DOHH2 (cell line): ENCODE data around the gene EML6.

Experiments
- H3F3A ChIP-seq: fragments of 200-600 bp; sonication (generic), shearing (Covaris generic); 2 replicates; pipeline ENCODE4 v1.6.0; 2016; ENCODE audit warnings: antibody characterized with exemption, mild to moderate bottlenecking; ENCODE audit not compliant: control insufficient read depth, insufficient read depth
- H3K27ac ChIP-seq: fragments of 200-600 bp; sonication (generic); 2 replicates; pipeline ENCODE4 v1.5.1; 2014; ENCODE audit warnings: low read depth, mild to moderate bottlenecking, low read length, moderate library complexity
- H3K27me3 ChIP-seq: fragments of 200-600 bp; sonication (generic); 2 replicates; pipeline ENCODE4 v1.6.1; 2014; ENCODE audit warnings: mild to moderate bottlenecking, low read length, mixed read lengths; ENCODE audit not compliant: control insufficient read depth
- H3K36me3 ChIP-seq: fragments of 200-600 bp; sonication (generic); 2 replicates; pipeline ENCODE4 v1.6.1; 2014; ENCODE audit warnings: mild to moderate bottlenecking, low read length, moderate library complexity, mixed read lengths; ENCODE audit not compliant: control insufficient read depth
- H3K4me1 ChIP-seq: fragments of 200-600 bp; sonication (generic); 2 replicates; pipeline ENCODE4 v1.6.1; 2014; ENCODE audit warnings: mild to moderate bottlenecking, low read length, mixed read lengths; ENCODE audit not compliant: control insufficient read depth
- H3K4me2 ChIP-seq: fragments of 200-600 bp; sonication (generic); 2 replicates; pipeline ENCODE4 v1.6.0; 2014; ENCODE audit warnings: mild to moderate bottlenecking, low read length, moderate library complexity
- H3K4me3 ChIP-seq: fragments of 200-600 bp; sonication (generic); 2 replicates; pipeline ENCODE4 v1.5.1; 2014; ENCODE audit warnings: mild to moderate bottlenecking, low read length, mixed read lengths
- H3K79me2 ChIP-seq: fragments of 200-600 bp; sonication (generic); 2 replicates; pipeline ENCODE4 v1.6.1; 2014; ENCODE audit warnings: mild to moderate bottlenecking, low read length, mixed read lengths; ENCODE audit not compliant: control insufficient read depth
- H3K9me2 ChIP-seq: fragments of 200-600 bp; sonication (generic); replicated peaks from 2 replicates; pipeline ENCODE4 v1.6.1; 2014; ENCODE audit warnings: mild to moderate bottlenecking, low read length, mixed read lengths; ENCODE audit not compliant: control insufficient read depth
- H3K9me3 ChIP-seq: fragments of 200-600 bp; sonication (generic); 2 replicates; pipeline ENCODE4 v1.6.1; 2014; ENCODE audit warnings: antibody characterized with exemption, low read length, mixed read lengths; ENCODE audit not compliant: control insufficient read depth, insufficient read depth
- H4K20me1 ChIP-seq: fragments of 200-600 bp; sonication (generic); 2 replicates; pipeline ENCODE4 v1.6.0; 2014; ENCODE audit warnings: low read depth, mild to moderate bottlenecking, antibody characterized with exemption, low read length, moderate library complexity; ENCODE audit not compliant: control insufficient read depth, insufficient read depth
- CTCF ChIP-seq: fragments of 200-600 bp; sonication (generic); IDR thresholded peaks from one replicate; pipeline ENCODE4 v1.5.1; 2014; ENCODE audit warnings: antibody characterized with exemption, mild to moderate bottlenecking, low read depth, low read length; ENCODE audit not compliant: poor library complexity, severe bottlenecking
- EZH2phosphoT487 ChIP-seq: fragments of 200-600 bp; sonication (generic); IDR thresholded peaks from 2 replicates; pipeline ENCODE4 v1.6.1; 2017; ENCODE audit warnings: borderline replicate concordance, mild to moderate bottlenecking, antibody characterized with exemption, low read length, moderate library complexity, mixed read lengths

Gene EML6

DNA sequence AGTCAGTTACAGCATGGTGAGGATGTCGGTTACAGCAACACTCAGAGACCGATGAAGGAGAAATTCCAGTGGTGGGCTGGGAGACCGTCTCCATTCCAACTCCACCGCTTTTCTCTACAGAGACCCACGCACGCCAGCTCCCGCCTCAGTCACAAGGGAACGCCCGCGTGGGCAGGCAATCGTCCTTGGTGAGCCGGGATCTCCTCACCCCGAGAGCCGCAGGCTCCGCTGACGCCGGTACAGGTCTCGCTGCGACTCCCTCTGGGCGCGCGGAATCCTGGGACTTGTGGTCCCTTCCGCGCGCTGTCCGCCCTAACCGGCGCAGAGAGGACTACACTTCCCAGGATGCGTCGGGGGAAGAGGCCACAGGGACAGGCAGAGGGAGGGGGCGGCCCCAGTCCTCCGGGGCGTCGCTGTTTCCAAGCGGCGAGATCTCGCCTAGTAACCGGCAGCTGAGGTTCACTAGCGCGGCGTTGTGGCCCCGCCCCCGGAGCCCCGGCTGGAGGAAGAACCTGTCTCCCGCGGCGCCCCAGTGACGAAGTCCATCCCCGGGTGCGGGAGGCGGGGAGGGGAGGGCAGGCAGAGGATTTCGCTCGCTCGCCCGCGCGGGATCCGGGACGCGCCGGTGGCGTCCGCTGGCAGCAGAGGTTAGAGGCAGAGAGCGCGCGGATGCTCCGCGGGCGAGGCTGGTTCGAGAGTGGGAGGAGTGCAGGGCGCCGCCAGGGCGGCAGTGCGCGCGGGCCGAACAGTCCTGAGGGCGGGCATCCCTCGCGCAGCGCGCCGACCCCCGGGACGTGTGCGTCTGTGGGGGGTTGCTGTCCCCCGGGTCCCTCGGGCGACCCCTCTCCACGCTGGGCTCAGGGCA, at the start of gene EML6:
Gene EML6, plus strand, starts transcription at position 532 of the 865 bp plus-strand sequence. CDS start 1,400 bp downstream, outside the sequence.
- TF ChIP-seq EZH2phosphoT487 (no peak), CTCF (peak; percentile 48)

GRCh38 chr2:54675281-54675680, 48.2 kb upstream of the EML6 start:
- Histone ChIP-seq H3K36me3 (no peaks in the 10 kb centered on the region), H3K4me2 (no peak overlapping the region), H3K27ac (no peak overlapping the region), H4K20me1 (no peaks in the 10 kb centered on the region), H3K9me2 (no peaks in the 10 kb centered on the region), H3F3A (no peaks in the 10 kb centered on the region), H3K79me2 (no peaks in the 10 kb centered on the region), H3K4me1 (peaks cover 23% of the 10 kb centered on the region), H3K9me3 (no peaks in the 10 kb centered on the region), H3K4me3 (no peak overlapping the region), H3K27me3 (0 out of 2 replicates have a peak, but pooled peaks cover 3% of the 10 kb centered on the region)
- no peak for TF ChIP-seq EZH2phosphoT487
- TF ChIP-seq CTCF = no peak

More for the DNA sequence above, at the start of gene EML6:
- H3K4me1 ChIP-seq = peaks cover 54% of the 10 kb centered on the region
- H3K36me3 ChIP-seq = peaks cover 34% of the 10 kb centered on the region
- H3K4me3 ChIP-seq = peak within 1 kb of the TSS; percentile 76
- H3K27me3 ChIP-seq = no peaks in the 10 kb centered on the region
- H3K9me2 ChIP-seq = no peaks in the 10 kb centered on the region
- H3F3A ChIP-seq = peaks cover 11% of the 10 kb centered on the region
- H3K27ac ChIP-seq = peak within 1 kb of the TSS; percentile 69
- no peaks in the 10 kb centered on the region for H4K20me1 ChIP-seq
- H3K4me2 ChIP-seq = peak within 1 kb of the TSS; percentile 88
- H3K9me3 ChIP-seq = no peaks in the 10 kb centered on the region; the same call in 1 of the 2 replicates
- H3K79me2 ChIP-seq = peaks cover 53% of the 10 kb centered on the region

DNA sequence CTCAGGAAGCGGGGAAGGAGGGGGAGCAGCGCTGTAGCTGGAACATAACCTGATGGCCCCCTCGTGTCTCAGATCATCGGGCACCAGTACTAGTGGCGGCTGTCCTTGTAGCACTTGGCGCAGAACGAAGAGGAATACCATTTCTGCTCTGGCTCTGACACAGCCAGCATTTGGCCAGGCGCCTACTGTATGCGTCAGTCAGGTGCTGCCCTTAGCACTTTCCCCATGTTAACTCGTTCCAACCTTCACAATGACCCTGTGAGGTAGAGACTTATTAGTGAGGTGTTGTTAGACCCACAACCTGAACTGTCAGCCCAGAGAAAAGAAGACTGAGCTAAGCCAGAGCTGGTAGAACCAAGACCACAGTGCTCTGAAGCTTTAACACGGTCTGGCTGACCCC, 47.7 kb upstream of the EML6 start:
- H3K4me1 ChIP-seq = peaks cover 23% of the 10 kb centered on the region
- TF ChIP-seq EZH2phosphoT487 = no peak
- no peak for TF ChIP-seq CTCF
- no peaks in the 10 kb centered on the region for H3K36me3 ChIP-seq

More for the DNA sequence above, 47.7 kb upstream of the EML6 start:
- Histone ChIP-seq H3K27ac (no peak overlapping the region), H4K20me1 (no peaks in the 10 kb centered on the region), H3K9me3 (no peaks in the 10 kb centered on the region), H3K79me2 (no peaks in the 10 kb centered on the region), H3K27me3 (0 out of 2 replicates have a peak, but pooled peaks cover 3% of the 10 kb centered on the region), H3K9me2 (no peaks in the 10 kb centered on the region), H3K4me2 (no peak overlapping the region), H3K4me3 (no peak overlapping the region), H3F3A (no peaks in the 10 kb centered on the region)
